ENCODE data around the gene LYZL1.

The LYZL1 gene

GRCh38 chr10:29254123-29255046 lies 34.5 kb upstream of the LYZL1 start:
- H3K27ac ChIP-seq, result no peak overlapping the region

GRCh38 chr10:29255104-29255503 lies 33.8 kb upstream of the LYZL1 start:
- H3K27ac ChIP-seq, result no peak overlapping the region
- TF ChIP-seq CTCF (conservative IDR thresholded peaks at IDR 0.05), result no peak

More at GRCh38 chr10:29254123-29255046, 34.5 kb upstream of the LYZL1 start:
- no peak for TF ChIP-seq CTCF (conservative IDR thresholded peaks at IDR 0.05)

- no peak overlapping the region for H3K27ac ChIP-seq
- TF ChIP-seq CTCF (conservative IDR thresholded peaks at IDR 0.05), result no peak
Measured at GRCh38 chr10:29256019-29256418, 32.9 kb upstream of the LYZL1 start.

DNA sequence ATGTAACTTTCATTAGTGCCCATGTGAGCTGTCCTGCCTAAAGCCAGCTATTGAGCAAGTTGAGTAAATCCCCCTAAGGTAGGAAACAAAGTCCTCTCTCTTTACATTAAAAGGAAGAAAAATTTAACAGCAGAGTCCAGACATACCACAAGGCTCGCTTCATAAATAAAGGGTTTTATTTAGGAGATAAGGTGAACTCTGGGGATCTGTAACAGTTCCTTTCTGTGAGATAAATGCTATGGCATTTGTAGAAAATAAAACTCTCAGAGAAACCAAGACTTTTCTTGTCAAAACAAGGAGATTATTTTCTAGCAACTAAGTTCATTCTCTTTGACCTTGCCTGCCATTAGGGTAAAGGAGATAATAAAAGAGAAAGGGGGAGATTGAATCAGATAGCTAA lies 32.3 kb upstream of the LYZL1 start:
- TF ChIP-seq CTCF (conservative IDR thresholded peaks at IDR 0.05), result no peak
- H3K27ac ChIP-seq, result no peak overlapping the region

DNA sequence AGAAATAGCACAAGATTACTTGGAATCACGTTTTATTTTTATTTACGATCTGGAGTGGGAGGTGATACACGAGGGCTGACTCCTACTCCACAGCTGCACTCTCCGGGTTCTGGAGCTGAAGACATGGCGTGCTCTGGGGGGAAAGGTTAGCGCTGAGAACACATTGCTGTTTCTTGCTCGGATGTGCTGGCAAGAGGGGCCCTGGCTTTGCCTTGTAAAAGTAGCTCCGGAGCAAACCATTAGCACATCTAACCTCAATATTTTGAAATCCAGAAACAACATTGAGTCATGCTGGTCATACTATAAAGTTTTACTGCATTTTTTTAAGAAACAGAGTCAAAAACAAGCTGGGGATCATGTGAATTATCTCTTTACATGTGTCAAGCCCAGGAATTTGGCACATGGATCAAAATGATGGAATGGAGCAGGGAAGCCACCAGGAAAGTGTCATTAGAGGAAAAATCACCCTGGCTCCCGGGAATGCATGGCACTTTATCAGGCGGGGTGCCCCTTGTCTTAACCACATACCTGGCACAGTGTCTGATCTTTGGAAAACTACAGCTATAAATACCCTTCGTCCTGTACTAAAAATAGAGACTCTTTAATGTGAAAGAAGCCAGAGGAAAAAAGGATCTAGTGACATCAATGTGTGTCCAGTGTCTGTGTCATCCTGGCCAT lies 31.6 kb upstream of the LYZL1 start:
- H3K27ac ChIP-seq, result no peak overlapping the region
- TF ChIP-seq CTCF (conservative IDR thresholded peaks at IDR 0.05), result no peak

DNA sequence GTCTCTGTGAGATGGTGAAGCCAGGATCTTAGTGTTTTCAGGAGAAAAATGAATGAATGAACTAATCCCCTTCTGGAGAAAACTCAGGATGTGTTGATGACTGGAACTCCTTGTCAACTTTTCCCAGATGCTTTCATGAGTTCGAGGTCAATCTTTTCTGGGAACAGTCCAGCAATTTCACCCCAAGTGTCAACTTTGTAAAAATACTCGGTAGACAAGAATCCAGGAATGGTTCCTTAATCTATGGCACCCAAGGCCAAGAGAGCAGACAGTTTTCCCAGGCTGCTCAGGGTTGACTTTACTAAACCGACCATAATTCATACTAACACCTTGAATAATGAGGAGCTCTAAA lies 31.1 kb upstream of the LYZL1 start:
- H3K27ac ChIP-seq, result no peak overlapping the region
- TF ChIP-seq CTCF (conservative IDR thresholded peaks at IDR 0.05), result no peak

- H3K27ac ChIP-seq, result no peak overlapping the region
- no peak for TF ChIP-seq CTCF (conservative IDR thresholded peaks at IDR 0.05)
Measured at GRCh38 chr10:29259498-29259897, 29.4 kb upstream of the LYZL1 start.
